ENCODE results near the gene CIDEA.

The CIDEA gene

DNA sequence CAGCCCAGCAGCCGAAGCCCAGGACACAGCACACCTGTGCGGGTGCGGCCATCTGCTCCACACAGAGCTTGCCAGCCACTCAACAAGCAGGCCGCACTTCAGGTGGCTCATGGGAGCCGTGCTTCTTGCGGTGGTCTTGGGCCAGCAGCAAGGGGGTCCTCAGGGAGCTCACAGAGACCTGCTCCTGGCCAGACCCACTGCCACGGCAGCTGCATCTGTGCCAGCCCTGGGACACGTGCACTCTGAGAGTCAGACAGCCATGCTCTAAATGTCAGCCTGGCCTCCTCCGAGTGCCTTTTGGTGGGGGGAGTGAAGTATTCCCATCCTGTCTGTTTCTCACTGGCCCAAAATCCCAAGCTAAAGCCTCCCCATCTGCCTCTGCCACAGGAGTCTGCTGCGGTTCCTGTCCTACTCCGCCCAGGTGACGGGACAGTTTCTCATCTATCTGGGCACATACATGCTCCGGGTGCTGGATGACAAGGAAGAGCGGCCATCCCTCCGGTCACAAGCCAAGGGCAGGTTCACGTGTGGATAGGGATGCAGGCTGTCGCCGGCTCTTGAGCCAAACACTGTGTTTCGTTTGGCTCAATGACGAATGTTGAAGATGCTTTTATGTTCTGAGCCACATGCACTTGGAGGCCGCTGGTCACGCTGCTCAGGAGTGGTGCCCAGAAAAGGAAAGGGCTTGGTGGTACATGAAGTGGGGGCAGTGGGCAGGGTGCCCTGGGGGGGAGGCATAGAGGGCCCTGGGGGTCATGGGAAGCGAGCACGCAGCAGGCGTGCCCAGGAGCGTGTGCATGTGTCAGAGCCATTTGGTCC, 22.8 kb downstream of the CIDEA start:
- no peak for DNase-seq (ENCODE audit: low read depth, low spot score)
- Histone ChIP-seq H3K4me3 (ENCODE audit: low read length) (no peak overlapping the region), H3K9me3 (ENCODE audit: control insufficient read depth, insufficient read depth, low read length) (no peaks in the 10 kb centered on the region), H3K27ac (ENCODE audit: low read length) (no peak overlapping the region), H3K4me1 (ENCODE audit: control insufficient read depth, insufficient read depth, low read length) (peaks cover 6% of the 10 kb centered on the region), H3K36me3 (ENCODE audit: control insufficient read depth, insufficient read depth, low read length) (no peaks in the 10 kb centered on the region), H3K27me3 (ENCODE audit: control insufficient read depth, insufficient read depth, low read length) (no peaks in the 10 kb centered on the region)
- no CpG with 5 or more reads among the region's 26 CpGs for WGBS (ENCODE audit: insufficient coverage, insufficient read length)

DNA sequence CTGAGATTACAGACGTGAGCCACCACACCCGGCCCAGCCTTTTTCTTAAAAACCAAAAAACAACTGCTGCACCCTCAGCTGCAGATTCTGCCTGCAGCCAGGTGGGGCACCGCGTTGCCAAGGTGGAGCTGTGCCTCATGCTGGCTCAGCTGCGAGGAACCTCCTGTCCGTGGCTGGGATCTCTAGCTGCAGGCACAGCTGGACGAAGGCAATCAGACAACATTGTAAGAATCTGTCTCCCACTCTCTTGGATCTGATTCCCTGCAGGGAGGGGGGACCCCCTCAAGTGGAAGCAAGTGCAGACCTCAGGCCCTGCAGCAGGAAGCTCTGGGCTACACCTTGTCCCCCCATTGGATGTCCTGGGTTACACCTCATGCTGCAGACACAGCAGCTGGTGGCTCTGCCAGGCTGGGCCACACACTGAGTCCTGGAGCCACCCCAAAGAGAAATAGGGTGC, 24.1 kb downstream of the CIDEA start:
- DNase-seq (ENCODE audit: low read depth, low spot score) = no peak

DNA sequence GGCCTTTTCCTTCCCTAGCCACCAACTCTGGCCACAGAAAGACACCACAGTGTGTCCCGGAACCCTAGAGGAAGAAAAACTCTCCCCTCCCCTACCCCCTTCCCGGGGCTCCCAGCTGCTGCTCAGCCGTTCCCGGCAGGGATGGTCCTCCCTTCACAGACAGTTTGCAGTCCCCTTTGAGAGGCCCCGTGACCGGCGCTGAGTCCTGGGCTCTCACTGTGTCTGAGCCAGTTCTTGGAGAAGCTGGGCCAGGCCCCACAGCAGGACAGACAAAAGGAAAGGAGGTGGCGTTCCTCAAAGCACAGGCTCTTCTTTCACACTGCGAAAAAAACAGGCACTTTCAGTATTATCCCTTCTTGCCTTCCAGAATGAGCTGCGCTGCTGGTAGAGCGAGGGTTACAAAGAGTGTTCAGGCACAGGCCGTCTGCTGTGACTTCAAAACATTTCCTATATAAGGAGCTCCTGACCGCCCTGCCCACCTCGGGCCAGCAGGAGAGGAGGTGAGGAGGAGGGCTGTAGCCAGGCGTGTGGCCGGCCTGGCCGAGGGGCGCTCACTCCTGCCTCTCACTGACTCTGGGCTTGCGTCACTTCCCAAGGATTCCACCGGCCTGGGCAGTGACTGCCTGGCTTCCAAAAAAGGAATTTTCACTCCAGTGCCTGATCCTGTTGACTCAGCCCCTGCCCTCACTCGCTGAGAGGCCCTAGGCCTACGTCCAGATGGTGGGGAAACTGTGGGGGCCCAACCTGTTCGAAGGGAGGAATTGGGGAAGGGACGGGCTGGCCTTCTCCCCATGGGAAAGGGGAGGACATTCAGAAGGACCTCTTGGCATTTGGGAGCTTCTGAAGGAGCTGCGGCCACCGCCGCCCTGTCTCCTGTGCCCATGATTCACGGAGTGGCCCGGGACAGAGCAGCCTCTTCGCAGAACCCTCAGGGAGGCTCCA, 24.9 kb downstream of the CIDEA start:
- Histone ChIP-seq H3K9me3 (ENCODE audit: control insufficient read depth, insufficient read depth, low read length) (no peaks in the 10 kb centered on the region), H3K27ac (ENCODE audit: low read length) (no peak overlapping the region), H3K27me3 (ENCODE audit: control insufficient read depth, insufficient read depth, low read length) (no peaks in the 10 kb centered on the region), H3K36me3 (ENCODE audit: control insufficient read depth, insufficient read depth, low read length) (no peaks in the 10 kb centered on the region), H3K4me3 (ENCODE audit: low read length) (no peak overlapping the region), H3K4me1 (ENCODE audit: control insufficient read depth, insufficient read depth, low read length) (peaks cover 6% of the 10 kb centered on the region)
- no CpG with 5 or more reads among the region's 30 CpGs for WGBS (ENCODE audit: insufficient coverage, insufficient read length)
- no peak for DNase-seq (ENCODE audit: low read depth, low spot score)

More for the DNA sequence above, 24.1 kb downstream of the CIDEA start:
- H3K27ac ChIP-seq (ENCODE audit: low read length) = no peak overlapping the region
- H3K9me3 ChIP-seq (ENCODE audit: control insufficient read depth, insufficient read depth, low read length) = no peaks in the 10 kb centered on the region
- no peaks in the 10 kb centered on the region for H3K36me3 ChIP-seq (ENCODE audit: control insufficient read depth, insufficient read depth, low read length)
- no peak overlapping the region for H3K4me3 ChIP-seq (ENCODE audit: low read length)
- H3K27me3 ChIP-seq (ENCODE audit: control insufficient read depth, insufficient read depth, low read length) = no peaks in the 10 kb centered on the region
- H3K4me1 ChIP-seq (ENCODE audit: control insufficient read depth, insufficient read depth, low read length) = peaks cover 6% of the 10 kb centered on the region
- no CpG with 5 or more reads among the region's 7 CpGs for WGBS (ENCODE audit: insufficient coverage, insufficient read length)

DNA sequence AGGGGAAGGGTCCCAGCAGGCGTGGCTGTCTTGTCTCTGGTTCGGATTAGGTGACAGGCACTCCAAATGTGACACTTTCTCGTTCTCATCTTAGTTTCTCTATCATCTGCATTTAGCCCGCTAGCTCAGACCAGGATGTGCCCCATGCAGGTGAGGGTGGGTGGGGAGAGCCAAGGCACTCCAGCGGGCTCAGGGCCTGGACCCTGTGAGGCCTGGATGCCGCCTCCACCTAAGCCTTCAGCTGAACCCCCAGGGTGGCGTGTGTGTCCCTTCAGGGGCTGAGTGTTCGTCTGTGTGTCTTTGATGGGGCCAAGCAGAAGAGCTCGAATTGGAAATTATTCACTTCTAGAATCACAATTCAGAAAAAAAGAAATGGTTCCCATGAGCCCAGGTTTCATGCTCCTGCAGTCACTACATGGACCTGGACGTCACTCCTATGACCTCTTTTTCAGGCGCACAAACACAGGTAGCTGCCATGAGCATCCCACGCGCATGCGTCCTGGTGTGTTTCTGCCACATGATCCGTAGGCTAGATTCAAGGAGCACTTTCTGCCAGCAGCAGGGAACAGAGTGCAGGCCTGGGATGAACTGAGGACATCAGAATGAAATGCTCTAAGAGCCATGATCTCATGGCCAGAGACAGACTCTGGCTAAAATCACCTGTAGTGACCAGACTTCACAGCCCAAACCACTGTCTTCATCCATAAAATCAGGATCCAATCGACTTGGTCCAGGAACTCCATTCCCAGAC, 25.8 kb downstream of the CIDEA start:
- H3K27me3 ChIP-seq (ENCODE audit: control insufficient read depth, insufficient read depth, low read length) = no peaks in the 10 kb centered on the region
- H3K9me3 ChIP-seq (ENCODE audit: control insufficient read depth, insufficient read depth, low read length) = no peaks in the 10 kb centered on the region
- no peak overlapping the region for H3K4me3 ChIP-seq (ENCODE audit: low read length)
- no peaks in the 10 kb centered on the region for H3K36me3 ChIP-seq (ENCODE audit: control insufficient read depth, insufficient read depth, low read length)
- no peak overlapping the region for H3K27ac ChIP-seq (ENCODE audit: low read length)
- no CpG with 5 or more reads among the region's 16 CpGs for WGBS (ENCODE audit: insufficient coverage, insufficient read length)
- DNase-seq (ENCODE audit: low read depth, low spot score) = no peak
- peaks cover 6% of the 10 kb centered on the region for H3K4me1 ChIP-seq (ENCODE audit: control insufficient read depth, insufficient read depth, low read length)

DNA sequence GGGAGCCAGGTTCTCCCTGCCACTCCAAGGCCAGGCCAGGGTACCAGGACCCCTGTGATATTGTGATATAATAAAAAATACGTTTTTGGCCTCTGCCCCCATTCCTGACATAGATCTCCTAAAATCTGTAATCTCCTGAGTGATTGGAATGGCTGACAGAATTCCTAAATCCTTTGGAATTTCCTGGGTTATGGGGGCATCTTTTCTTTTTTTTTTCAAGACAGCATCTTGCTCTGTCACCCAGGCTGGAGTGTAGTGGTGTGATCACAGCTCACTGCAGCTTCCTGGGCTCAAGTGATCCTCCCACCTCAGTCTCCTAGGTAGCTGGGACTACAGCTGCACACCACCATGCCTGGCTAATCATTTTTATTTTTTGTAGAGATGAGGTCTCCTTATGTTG, 27.7 kb downstream of the CIDEA start:
- Histone ChIP-seq H3K4me3 (ENCODE audit: low read length) (no peak overlapping the region), H3K36me3 (ENCODE audit: control insufficient read depth, insufficient read depth, low read length) (no peaks in the 10 kb centered on the region), H3K9me3 (ENCODE audit: control insufficient read depth, insufficient read depth, low read length) (no peaks in the 10 kb centered on the region), H3K27me3 (ENCODE audit: control insufficient read depth, insufficient read depth, low read length) (peaks cover under 1% of the 10 kb centered on the region; the same call in 1 of the 2 replicates), H3K27ac (ENCODE audit: low read length) (no peak overlapping the region), H3K4me1 (ENCODE audit: control insufficient read depth, insufficient read depth, low read length) (peaks cover 6% of the 10 kb centered on the region)
- no CpG with 5 or more reads among the region's 1 CpG for WGBS (ENCODE audit: insufficient coverage, insufficient read length)
- DNase-seq (ENCODE audit: low read depth, low spot score) = no peak

DNA sequence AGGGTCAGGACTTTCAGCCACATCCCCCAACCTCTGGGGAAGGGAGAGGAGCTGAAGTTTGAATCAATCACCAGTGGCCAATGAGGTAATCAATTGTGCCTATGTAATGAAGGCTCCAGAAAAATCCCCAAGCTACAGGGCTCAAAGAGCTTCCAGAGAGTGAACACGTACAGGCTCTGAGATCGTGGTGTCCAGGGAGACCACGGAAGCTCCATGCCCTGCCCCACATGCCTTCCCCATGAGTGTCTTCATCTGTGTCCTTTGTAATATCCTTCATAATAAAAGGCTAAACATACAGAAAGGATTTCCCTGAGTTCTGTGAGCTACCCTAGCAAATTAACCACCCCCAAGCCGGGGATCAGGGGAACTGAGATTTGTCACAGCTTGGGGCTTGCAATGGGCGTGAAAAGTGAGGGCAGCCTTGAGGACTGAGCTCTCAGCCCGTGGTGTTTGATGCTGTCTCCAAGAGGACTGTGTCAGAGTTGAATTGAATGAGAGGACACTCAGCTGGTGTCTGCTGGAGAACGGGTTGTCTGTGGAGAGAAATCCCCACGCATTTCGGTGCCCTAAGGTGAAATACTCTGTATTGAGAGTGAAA, 28.4 kb downstream of the CIDEA start:
- no peaks in the 10 kb centered on the region for H3K9me3 ChIP-seq (ENCODE audit: control insufficient read depth, insufficient read depth, low read length)
- peaks cover 2% of the 10 kb centered on the region; the same call in 1 of the 2 replicates for H3K27me3 ChIP-seq (ENCODE audit: control insufficient read depth, insufficient read depth, low read length)
- no peaks in the 10 kb centered on the region for H3K36me3 ChIP-seq (ENCODE audit: control insufficient read depth, insufficient read depth, low read length)
- H3K27ac ChIP-seq (ENCODE audit: low read length) = no peak overlapping the region
- H3K4me3 ChIP-seq (ENCODE audit: low read length) = no peak overlapping the region
- peaks cover 6% of the 10 kb centered on the region for H3K4me1 ChIP-seq (ENCODE audit: control insufficient read depth, insufficient read depth, low read length)
- WGBS (ENCODE audit: insufficient coverage, insufficient read length) = no CpG with 5 or more reads among the region's 9 CpGs
- no peak for DNase-seq (ENCODE audit: low read depth, low spot score)

DNA sequence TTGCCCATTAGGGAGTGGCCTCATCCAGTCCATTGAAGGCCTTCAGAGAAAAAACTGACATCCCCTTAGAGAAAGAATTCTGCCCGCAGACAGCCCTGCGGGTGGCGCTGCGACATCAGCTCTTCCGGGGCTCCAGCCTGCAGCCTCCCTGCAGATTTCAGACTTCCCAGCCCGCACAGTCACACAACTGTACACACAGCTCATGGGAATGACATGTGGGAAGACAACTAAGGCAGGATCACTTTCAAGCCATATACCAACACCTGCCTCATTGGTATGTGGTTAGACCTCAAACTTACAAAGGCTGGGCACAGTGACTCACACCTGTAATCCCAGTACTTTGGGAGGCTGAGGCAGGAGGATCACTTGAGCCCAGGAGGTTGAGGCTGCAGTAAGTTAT, 29.1 kb downstream of the CIDEA start:
- Histone ChIP-seq H3K36me3 (ENCODE audit: control insufficient read depth, insufficient read depth, low read length) (no peaks in the 10 kb centered on the region), H3K4me1 (ENCODE audit: control insufficient read depth, insufficient read depth, low read length) (peaks cover 6% of the 10 kb centered on the region), H3K27me3 (ENCODE audit: control insufficient read depth, insufficient read depth, low read length) (peaks cover 2% of the 10 kb centered on the region; the same call in 1 of the 2 replicates), H3K4me3 (ENCODE audit: low read length) (no peak overlapping the region), H3K9me3 (ENCODE audit: control insufficient read depth, insufficient read depth, low read length) (no peaks in the 10 kb centered on the region), H3K27ac (ENCODE audit: low read length) (no peak overlapping the region)
- no peak for DNase-seq (ENCODE audit: low read depth, low spot score)
- WGBS (ENCODE audit: insufficient coverage, insufficient read length) = no CpG with 5 or more reads among the region's 6 CpGs

DNA sequence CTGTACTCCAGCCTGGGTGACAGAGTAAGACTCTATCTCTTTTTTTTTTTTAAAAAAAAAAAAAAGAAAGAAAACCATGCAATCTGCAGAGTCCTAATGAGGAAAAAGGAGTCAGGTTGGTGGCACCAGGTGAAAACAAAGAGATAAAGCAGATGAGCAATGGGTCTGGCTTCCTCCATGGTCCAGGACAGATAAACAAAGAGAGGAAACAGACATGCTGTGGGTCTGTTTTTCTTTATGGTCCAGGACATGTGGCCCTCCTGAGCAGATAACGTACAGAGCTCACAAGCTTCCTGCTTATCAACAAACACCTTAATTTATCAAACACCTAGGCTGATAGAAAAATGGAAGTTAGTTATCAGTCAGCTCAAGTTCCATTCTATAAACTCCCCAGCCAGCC, 29.5 kb downstream of the CIDEA start:
- no CpG with 5 or more reads among the region's 1 CpG for WGBS (ENCODE audit: insufficient coverage, insufficient read length)
- no peak overlapping the region for H3K4me3 ChIP-seq (ENCODE audit: low read length)
- no peaks in the 10 kb centered on the region for H3K36me3 ChIP-seq (ENCODE audit: control insufficient read depth, insufficient read depth, low read length)
- DNase-seq (ENCODE audit: low read depth, low spot score) = no peak
- no peaks in the 10 kb centered on the region for H3K9me3 ChIP-seq (ENCODE audit: control insufficient read depth, insufficient read depth, low read length)
- peaks cover 2% of the 10 kb centered on the region; the same call in 1 of the 2 replicates for H3K27me3 ChIP-seq (ENCODE audit: control insufficient read depth, insufficient read depth, low read length)
- no peak overlapping the region for H3K27ac ChIP-seq (ENCODE audit: low read length)
- H3K4me1 ChIP-seq (ENCODE audit: control insufficient read depth, insufficient read depth, low read length) = peaks cover 5% of the 10 kb centered on the region

DNA sequence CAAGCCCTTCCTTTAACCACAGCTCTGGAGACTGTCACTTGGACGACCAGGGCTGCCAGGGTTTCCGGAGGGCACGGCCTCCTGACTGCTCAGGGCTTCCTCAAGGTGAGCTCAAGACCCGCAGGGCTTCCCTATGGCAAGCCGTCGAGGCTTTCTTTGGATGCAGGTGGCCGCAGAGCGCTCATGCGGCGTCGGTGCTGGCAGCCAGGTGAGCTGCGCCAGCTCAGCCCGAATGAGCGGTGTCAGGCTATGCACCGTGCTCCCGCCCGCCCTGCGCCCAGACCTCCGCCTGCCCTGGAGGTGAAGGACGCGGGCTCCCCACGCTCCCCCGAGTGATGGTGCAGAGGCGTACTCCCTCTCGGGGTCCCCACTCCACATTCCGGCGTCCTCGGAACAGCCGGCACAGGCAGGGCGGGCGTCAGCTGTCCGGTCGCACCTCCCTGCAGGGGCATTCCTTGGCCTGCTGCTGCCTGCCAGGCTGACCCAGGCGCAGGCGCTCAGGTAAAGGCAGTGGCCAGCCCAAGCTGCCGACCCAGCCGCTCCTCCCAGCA, 33.0 kb downstream of the CIDEA start:
- no peak for DNase-seq (ENCODE audit: low read depth, low spot score)
- Histone ChIP-seq H3K4me3 (ENCODE audit: low read length) (peak overlapping the region; percentile 43; the same call in 1 of the 2 replicates), H3K9me3 (ENCODE audit: control insufficient read depth, insufficient read depth, low read length) (no peaks in the 10 kb centered on the region), H3K36me3 (ENCODE audit: control insufficient read depth, insufficient read depth, low read length) (no peaks in the 10 kb centered on the region), H3K4me1 (ENCODE audit: control insufficient read depth, insufficient read depth, low read length) (no peaks in the 10 kb centered on the region), H3K27ac (ENCODE audit: low read length) (no peak overlapping the region), H3K27me3 (ENCODE audit: control insufficient read depth, insufficient read depth, low read length) (peaks cover 2% of the 10 kb centered on the region; the same call in 1 of the 2 replicates)
- WGBS (ENCODE audit: insufficient coverage, insufficient read length) = no CpG with 5 or more reads among the region's 37 CpGs
